KOPT-K1 (cell line): Measurements from ENCODE around the gene TLX1.
"Not testable (repeated sequence)": the region's sequence is repeated elsewhere in the genome, so short reads cannot be mapped to it uniquely, and the experiment has no call there.

Experiments used
- H3K27ac ChIP-seq: fragments of 200-600 bp; sonication (generic); 2 replicates; pipeline ENCODE4 v1.5.1; 2016; ENCODE audit warnings: antibody characterized with exemption, mild to moderate bottlenecking, low read depth, low read length; ENCODE audit not compliant: poor library complexity, severe bottlenecking
- H3K36me3 ChIP-seq: fragments of 200-600 bp; sonication (generic); 2 replicates; pipeline ENCODE4 v1.5.1; 2017; ENCODE audit warnings: antibody characterized with exemption, mild to moderate bottlenecking, low read length, moderate library complexity; ENCODE audit not compliant: insufficient read depth
- H3K9me3 ChIP-seq: fragments of 200-600 bp; sonication (generic); 2 replicates; pipeline ENCODE4 v1.5.1; 2017; ENCODE audit warnings: antibody characterized with exemption, low read length, mild to moderate bottlenecking; ENCODE audit not compliant: insufficient read depth, poor library complexity, severe bottlenecking

The TLX1 gene

DNA sequence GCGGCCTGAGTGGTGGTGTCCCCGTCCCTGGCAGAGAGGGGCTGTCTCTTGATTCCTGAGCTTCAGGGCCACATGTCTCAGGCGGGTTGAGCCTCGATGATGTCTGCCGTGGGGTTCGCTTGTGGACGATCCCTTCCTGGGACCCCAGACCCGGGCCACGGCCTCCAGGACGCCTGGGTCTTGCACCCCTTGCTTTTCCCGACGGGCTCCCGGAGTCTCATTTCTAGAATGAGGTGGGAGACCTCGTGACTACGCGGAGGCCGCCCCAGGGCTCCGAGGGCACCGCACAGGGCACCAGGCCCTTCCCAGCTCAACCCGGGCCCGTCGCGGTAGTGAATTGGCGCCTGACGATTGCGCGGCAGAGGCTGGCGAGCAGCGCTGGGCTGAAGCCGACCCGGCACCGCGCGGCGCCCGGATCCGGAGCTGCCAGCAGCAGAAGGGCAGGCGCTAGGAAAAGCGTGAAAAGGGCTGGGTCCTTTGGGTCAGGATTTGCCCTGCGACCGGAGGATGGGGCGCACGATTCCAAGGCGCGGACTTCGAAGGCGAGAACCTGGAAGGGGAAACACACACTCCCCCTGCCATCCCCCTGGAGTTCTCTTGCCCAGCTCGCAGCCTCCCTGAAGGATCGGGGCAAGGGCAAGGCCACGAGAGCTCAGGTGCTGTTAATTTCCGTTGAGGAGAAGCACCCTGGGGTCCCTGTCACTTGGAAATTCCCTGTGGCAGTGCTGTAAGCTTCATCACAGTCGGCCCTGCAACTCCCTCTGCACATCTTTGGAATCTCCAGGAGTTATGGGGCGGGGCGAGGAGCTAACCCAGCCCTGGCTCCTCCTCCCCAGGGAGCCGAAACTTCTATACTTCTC lies 15.5 kb downstream of the TLX1 start:
- peaks cover 11% of the 10 kb centered on the region for H3K9me3 ChIP-seq
- no peaks in the 10 kb centered on the region for H3K36me3 ChIP-seq
- no peak overlapping the region for H3K27ac ChIP-seq

DNA sequence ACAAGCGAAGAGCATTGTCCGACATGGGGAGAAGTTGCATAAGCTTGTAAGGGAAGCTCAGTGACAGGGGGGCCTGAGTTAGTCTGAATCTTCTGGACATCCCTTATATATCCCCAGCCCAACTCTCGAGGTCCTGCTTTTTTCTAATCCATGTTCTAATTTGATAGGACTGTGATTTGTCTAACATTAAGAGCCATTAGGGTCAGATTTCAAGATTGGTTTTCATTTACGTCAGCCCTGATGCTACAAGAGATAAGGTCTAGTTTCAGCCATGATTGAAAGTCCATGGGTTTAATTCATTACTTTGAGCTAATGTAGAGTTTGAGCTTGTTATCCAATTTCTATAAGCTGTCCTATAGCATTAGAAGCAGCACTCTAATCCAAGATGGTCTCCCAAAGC lies 20.3 kb downstream of the TLX1 start:
- Histone ChIP-seq H3K9me3 (peaks cover 11% of the 10 kb centered on the region), H3K27ac (no peak overlapping the region), H3K36me3 (no peaks in the 10 kb centered on the region)

DNA sequence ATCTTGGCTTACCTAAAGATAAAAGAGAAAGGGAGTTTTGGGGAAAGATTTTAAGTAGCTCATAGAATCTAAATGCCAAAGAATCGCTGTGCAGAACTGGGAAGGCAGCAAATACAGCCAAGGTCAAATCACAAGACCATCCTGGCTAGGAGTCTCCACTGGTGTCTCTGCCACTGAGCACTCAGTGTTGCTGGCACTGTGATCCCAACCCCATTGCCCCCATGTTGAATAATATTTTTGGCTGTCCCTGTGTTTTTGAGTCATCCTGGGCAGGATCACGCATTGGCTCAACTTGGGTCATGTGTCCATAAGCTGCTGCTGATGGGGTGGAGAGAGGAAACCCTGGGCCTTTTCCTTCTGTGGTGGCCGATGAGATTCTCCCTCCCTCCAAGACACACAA lies 21.2 kb downstream of the TLX1 start:
- Histone ChIP-seq H3K27ac (no peak overlapping the region), H3K9me3 (peaks cover 11% of the 10 kb centered on the region), H3K36me3 (no peaks in the 10 kb centered on the region)

DNA sequence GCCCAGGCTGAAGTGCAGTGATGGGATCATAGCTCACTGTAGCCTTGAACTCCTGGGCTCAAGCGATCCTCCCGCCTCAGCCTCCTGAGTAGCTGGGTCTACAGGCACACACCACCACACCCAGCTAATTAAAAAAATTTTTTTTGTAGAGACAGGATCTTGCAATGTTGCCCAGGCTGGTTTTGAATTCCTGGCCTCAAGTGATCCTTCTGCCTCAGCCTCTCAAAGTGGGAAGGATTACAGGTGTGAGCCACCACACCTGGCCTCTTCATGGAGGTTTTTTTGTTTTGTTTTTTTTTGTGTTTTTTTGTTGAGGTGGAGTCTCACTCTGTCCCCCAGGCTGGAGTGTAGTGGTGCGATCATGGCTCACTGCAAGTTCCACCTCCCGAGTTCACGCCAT lies 23.4 kb downstream of the TLX1 start:
- not testable (repeated sequence) for H3K9me3 ChIP-seq, H3K27ac ChIP-seq, H3K36me3 ChIP-seq

DNA sequence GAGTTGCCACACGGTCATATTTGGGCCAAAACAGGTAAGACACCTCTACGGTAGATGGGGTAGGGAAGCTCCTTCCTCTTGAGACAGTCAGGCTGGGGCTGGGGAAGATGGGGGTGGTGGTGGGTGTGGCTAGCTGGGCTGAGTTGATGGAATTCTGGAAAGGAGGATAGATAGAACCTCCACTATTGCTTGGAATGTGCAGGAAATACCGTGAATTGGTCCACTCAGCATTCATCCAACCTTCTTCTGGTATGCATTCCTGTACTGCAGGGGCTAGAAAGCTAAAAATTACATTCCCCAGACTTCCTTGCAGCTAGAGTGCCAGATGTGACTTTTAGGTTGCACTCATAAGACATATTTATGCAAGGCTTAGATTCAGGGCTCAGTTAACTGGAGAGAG lies 24.8 kb downstream of the TLX1 start:
- H3K27ac ChIP-seq, result no peak overlapping the region
- no peaks in the 10 kb centered on the region for H3K9me3 ChIP-seq
- no peaks in the 10 kb centered on the region for H3K36me3 ChIP-seq

DNA sequence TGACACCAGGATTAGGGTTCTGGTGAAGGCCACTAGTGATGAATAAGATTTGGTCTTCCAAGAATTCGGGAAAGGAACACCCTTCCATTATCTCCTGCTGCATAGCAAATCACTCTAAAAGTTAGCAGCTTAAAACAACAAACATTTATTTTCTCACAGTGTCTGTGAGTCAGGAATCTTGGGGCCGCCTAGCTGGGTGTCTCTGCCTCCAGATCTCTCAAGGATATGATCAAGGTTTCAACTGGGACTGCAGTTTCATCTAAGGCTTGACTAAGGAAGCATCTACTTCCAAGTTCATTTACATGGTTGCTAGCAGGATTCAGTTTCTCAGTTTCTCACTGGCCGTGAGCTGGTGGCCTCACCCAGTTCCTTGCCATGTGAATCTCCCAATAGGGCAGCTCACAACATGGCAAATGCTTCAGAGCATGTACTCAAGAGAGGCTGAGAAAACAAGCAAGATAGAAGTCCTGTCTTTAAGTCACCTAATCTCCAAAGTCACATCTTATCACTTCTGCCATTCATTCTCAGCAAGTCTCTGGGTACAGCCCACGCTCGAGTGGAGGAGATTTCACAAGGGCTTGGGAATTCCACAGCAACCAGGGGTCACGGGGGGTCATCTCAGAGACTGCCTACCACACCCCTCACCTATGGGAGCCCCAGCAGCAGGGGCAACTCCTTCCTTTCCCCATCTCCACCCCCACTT lies 26.8 kb downstream of the TLX1 start:
- Histone ChIP-seq H3K27ac (no peak overlapping the region), H3K9me3 (no peaks in the 10 kb centered on the region), H3K36me3 (no peaks in the 10 kb centered on the region)

DNA sequence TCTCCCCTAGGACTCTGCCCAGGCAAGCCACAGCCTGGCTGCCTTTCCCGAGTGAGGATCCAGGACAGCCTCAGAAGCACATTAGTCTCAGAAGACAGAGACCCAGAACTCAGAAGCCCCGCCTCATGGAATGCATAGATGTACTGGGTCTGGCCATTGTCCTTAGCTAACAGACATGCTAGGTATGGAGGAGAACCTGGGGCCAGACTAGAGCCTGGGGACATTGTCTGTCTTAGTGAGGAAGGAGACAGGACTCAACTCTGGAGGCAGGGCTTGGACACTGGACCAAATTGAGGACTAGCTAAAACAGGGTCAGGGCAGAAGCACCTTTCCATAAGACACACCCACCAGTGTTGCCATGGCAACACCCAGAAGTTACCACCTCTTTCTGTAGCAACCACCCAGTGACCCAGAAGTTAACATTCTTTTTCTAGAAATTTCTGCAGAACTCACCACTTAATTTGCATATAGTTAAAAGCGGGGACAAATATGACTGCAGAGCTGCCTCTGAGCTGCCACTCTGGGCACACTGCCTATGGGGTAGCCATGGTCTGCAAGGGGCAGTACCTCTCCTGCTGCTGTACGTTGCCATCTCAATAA lies 27.5 kb downstream of the TLX1 start:
- H3K27ac ChIP-seq, result no peak overlapping the region
- H3K9me3 ChIP-seq, result no peaks in the 10 kb centered on the region
- no peaks in the 10 kb centered on the region for H3K36me3 ChIP-seq

DNA sequence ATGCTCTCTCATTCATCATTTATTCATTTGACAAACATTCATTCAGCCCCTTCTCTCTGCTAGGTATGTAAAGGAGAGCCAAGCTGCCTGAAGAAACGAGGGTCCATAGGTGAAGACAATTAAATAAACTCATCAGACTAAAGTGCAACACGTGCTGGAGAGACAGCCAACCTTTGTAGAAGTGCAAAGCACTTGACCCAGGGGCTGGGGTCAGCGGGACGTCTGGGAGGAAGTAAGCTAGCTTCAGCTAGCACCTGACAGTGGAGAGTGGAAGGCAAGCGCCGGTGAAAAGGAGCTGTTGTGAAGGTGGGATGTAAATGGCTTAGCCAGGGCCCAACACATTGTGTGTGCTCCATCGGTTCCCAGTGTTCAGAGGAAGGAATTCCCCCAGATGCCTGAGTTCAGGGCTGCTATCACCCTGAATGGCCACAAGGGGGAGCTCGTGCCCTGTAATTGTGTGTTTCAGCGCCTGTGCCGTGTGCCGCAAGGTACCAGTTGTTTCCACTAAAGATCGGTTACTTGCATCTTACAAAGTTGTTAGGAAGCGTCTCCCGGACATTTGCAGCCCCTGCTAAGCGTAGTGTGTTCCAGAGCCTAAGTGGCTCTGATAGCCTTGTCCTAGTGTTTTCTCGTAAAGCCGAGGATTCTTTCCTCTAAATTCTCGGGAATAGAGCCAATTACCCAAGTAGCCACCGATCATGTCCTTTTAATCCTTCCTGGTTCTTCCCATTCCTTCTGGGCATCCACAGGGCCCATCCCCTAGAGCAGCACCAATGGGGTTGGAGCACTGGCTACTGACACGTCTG lies 30.6 kb downstream of the TLX1 start:
- Histone ChIP-seq H3K9me3 (no peaks in the 10 kb centered on the region), H3K27ac (no peak overlapping the region)

DNA sequence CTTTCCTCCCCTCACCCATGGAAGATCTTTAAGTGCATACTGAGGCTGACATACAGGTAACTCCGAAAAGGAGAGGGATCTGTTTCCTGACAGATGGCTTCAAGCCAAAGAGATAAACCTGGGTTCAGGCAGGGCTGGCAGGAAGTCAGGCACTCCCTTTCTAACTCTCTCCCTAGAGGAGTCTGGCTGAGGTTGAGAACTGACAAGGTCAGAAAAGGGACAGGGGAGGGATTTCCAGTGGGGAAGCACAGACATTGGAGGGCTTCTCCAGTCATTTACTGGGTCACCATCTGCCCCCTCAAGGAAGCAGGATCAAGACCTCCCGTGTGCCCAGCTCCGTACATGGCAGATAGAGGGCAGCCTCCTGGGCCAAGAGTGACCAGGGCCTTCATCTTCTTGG lies 31.6 kb downstream of the TLX1 start:
- no peaks in the 10 kb centered on the region for H3K9me3 ChIP-seq
- no peak overlapping the region for H3K27ac ChIP-seq
- H3K36me3 ChIP-seq, result no peaks in the 10 kb centered on the region

More for the DNA sequence above, 30.6 kb downstream of the TLX1 start:
- H3K36me3 ChIP-seq, result no peaks in the 10 kb centered on the region

DNA sequence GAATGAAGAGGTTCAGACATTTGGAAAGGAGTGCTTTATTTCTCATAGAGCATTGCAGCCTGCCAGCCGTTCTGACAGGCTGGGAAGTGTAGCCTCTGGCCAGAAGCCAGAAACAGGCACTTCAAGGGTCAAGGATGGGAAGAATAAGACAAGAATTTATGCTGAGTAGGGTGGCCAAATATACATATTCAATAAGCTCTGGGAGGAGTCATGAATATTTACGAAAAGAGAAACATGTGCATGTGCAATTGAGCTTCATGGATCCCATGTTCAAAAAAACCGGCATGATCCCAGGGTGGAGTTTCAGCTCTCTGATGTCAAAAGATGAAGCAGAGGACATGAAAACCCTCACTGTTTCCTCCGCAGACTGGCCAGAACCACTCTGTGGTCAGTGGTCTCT lies 32.9 kb downstream of the TLX1 start:
- H3K27ac ChIP-seq, result no peak overlapping the region
- no peaks in the 10 kb centered on the region for H3K36me3 ChIP-seq
- no peaks in the 10 kb centered on the region for H3K9me3 ChIP-seq

DNA sequence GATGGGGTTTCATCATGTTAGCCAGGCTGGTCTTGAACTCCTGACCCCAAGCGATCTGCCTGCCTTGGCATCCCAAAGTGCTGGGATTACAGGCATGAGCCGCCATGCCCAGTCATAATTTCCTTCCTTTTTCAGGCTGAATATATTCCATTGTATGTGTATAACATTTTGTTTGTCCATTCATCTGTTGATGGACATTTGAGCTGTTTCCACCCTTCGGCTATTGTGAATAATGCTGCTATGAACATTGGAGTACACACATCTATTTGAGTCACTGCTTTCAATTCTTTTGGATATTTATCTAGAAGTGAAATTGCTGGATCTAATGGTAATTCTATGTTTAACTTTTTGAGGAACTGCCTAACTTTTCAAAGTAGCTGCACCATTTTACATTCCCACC lies 34.6 kb downstream of the TLX1 start:
- Histone ChIP-seq H3K36me3 (no peaks in the 10 kb centered on the region), H3K9me3 (no peaks in the 10 kb centered on the region), H3K27ac (no peak overlapping the region)

DNA sequence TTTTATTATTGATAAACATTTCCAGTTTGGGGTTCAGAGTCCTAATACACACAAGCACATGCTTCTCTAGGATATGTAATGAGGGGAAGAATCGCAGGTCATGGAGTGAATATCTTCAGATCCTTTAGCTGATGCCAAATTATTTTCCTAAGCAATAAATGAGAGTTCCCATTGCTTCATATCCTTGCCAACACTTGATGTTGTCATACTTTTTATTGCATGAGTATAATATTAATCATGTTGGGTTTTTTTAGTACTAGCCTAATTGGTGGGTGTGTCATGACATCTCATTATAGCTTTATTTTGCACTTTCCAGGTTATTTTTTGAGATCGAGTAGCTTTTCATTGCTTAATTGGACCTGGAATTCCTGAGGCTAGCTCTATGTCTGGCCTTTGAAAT lies 35.3 kb downstream of the TLX1 start:
- Histone ChIP-seq H3K27ac (no peak overlapping the region), H3K36me3 (no peaks in the 10 kb centered on the region), H3K9me3 (no peaks in the 10 kb centered on the region)

DNA sequence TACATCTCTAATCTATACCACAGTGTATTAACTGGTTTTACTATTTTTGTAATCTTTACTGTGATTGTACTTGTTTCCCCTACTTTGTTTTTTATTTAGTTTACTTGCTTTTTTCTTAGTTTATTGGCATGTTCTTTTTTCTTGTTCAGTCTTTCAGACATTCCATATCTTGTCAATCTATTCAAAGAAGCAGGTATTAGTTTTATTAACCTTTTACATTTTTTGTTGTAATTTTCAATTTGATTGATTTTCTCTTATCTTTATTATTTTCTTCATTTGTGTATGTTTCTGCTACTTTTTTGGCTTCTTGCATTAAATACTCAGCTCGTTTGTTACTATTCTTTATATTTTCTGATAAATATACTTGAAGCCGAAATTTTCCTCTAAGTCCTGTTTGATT lies 41.6 kb downstream of the TLX1 start:
- H3K9me3 ChIP-seq, result peaks cover 34% of the 10 kb centered on the region
- H3K36me3 ChIP-seq, result no peaks in the 10 kb centered on the region
- H3K27ac ChIP-seq, result no peak overlapping the region

DNA sequence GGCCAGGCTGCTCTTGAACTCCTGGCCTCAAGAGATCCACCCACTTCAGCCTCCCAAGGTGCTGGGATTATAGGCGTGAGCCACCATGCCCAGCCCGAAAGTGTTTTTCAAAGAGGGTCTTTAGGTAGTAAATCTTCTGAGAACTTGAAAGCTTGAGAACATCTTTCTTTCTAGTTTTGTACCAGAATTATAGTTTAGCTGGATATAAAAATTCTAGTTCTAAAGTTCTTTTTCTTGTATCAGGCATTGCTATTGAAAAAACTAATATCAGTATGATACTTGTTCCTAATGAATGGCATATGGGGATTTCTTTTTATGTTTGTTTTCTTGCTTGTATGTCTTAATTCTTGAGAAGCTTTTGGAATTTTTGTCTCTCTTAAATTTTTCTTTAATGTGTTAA lies 43.2 kb downstream of the TLX1 start:
- H3K36me3 ChIP-seq, result no peaks in the 10 kb centered on the region
- H3K9me3 ChIP-seq, result peaks cover 34% of the 10 kb centered on the region
- no peak overlapping the region for H3K27ac ChIP-seq

DNA sequence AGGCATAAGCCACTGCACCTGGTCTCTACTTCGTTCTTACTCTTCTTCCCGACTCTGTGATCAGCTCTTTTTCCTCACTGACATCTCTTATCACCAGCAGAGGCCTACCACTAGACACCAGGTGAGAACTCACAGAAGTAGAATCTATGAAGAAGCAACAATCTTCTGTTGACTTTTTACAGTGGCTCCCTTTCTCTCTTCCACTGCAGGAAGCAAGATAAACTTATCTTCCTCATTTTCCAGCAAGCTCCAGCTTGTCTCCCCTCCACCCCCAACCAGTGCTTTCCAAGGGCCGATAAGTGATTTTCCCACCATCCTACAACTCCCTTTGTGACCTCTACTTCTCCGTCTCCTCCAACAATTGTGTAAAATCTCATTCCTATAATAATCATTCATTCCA lies 45.5 kb downstream of the TLX1 start:
- no peaks in the 10 kb centered on the region for H3K36me3 ChIP-seq
- H3K27ac ChIP-seq, result no peak overlapping the region
- peaks cover 34% of the 10 kb centered on the region for H3K9me3 ChIP-seq
